ENCODE data around the gene SMO.

Gene SMO

GRCh38 chr7:129257168-129257567 lies 68.7 kb downstream of the SMO start:
- POLR2A ChIA-PET = no interaction called here
- CTCF ChIA-PET = no interaction called here
- no peak for DNase-seq (ENCODE audit: extremely low spot score)
- TF ChIP-seq LEF1 (IDR thresholded peaks at IDR 0.05; ENCODE audit: borderline replicate concordance) = no peak
- TF ChIP-seq L3MBTL2 (conservative IDR thresholded peaks at IDR 0.05) = no peak
- TF ChIP-seq TARDBP (IDR thresholded peaks at IDR 0.05) = no peak
- TF ChIP-seq PKNOX1 (IDR thresholded peaks at IDR 0.05) = no peak
- no peak for TF ChIP-seq BHLHE40 (IDR thresholded peaks at IDR 0.05; ENCODE audit: borderline replicate concordance)

GRCh38 chr7:129258649-129259389 lies 70.4 kb downstream of the SMO start:
- no peak for TF ChIP-seq SP1 (IDR thresholded peaks at IDR 0.05)
- TF ChIP-seq LEF1 (IDR thresholded peaks at IDR 0.05; ENCODE audit: borderline replicate concordance) = no peak
- TF ChIP-seq HDGF (IDR thresholded peaks at IDR 0.05; ENCODE audit: borderline replicate concordance) = no peak
- no peak for TF ChIP-seq SUZ12 (IDR thresholded peaks at IDR 0.05)
- TF ChIP-seq CTBP1 (IDR thresholded peaks at IDR 0.05; ENCODE audit: borderline replicate concordance) = no peak
- no peak for TF ChIP-seq FOXM1 (IDR thresholded peaks at IDR 0.05; ENCODE audit: borderline replicate concordance)
- no peak for TF ChIP-seq TARDBP (IDR thresholded peaks at IDR 0.05)
- TF ChIP-seq PKNOX1 (IDR thresholded peaks at IDR 0.05) = no peak
- no peak for TF ChIP-seq FOXA1 (IDR thresholded peaks at IDR 0.05)
- no peak for TF ChIP-seq L3MBTL2 (conservative IDR thresholded peaks at IDR 0.05)
- no peak for TF ChIP-seq ARNT (IDR thresholded peaks at IDR 0.05)
- no peak for TF ChIP-seq BHLHE40 (IDR thresholded peaks at IDR 0.05; ENCODE audit: borderline replicate concordance)
- TF ChIP-seq ELF4 (IDR thresholded peaks at IDR 0.05) = no peak
- DNase-seq (ENCODE audit: extremely low spot score) = no peak
- ChIA-PET POLR2A (no interaction called here), CTCF (no interaction called here)

- CTCF ChIA-PET = no interaction called here
- POLR2A ChIA-PET = no interaction called here
- TF ChIP-seq FOXK2 (IDR thresholded peaks at IDR 0.05) (no peak), ZNF384 (IDR thresholded peaks at IDR 0.05) (no peak), ELF4 (IDR thresholded peaks at IDR 0.05) (no peak), BHLHE40 (IDR thresholded peaks at IDR 0.05; ENCODE audit: borderline replicate concordance) (no peak), TARDBP (IDR thresholded peaks at IDR 0.05) (no peak), HDGF (IDR thresholded peaks at IDR 0.05; ENCODE audit: borderline replicate concordance) (no peak), ARNT (IDR thresholded peaks at IDR 0.05) (no peak), SP1 (IDR thresholded peaks at IDR 0.05) (no peak), LEF1 (IDR thresholded peaks at IDR 0.05; ENCODE audit: borderline replicate concordance) (no peak), FOXM1 (IDR thresholded peaks at IDR 0.05; ENCODE audit: borderline replicate concordance) (no peak), FOXA1 (IDR thresholded peaks at IDR 0.05) (no peak)
- no peak for DNase-seq (ENCODE audit: extremely low spot score)
Measured at GRCh38 chr7:129262324-129262723, 73.9 kb downstream of the SMO start.

Measured in HEK293T (cell line).